Right lobe of liver (tissue), 6 donors: ENCODE measurements around the gene SSTR5. TPM values are rescaled to one million over a fixed set of nuclear protein-coding genes. Genes with fewer than 3 reads are reported as not detected.

Experiments used
- ATAC-seq, 4 donors: fragments of 200-7000 bp; cut with Tn5 transposase; one replicate each; pipeline ENCODE4 v1.9.1; 2020; ENCODE audit warnings: mild to moderate bottlenecking in 4 of 4, moderate library complexity in 4 of 4
- DNase-seq, 3 donors: peaks; one replicate each; pipeline ENCODE4 v3.0.0-alpha.2; 2020
- H3K27ac ChIP-seq, 3 donors: fragments of 200-600 bp; one replicate each; pipeline ENCODE4 v1.8.0; 2022
- H3K27me3 ChIP-seq, 2 donors: fragments of 200-600 bp; one replicate each; pipeline ENCODE4 v1.8.0; 2022
- H3K36me3 ChIP-seq, 4 donors: fragments of 200-600 bp; sonication (generic) in 1 of 4; one replicate each; pipeline versions ENCODE4 v1.5.1 to v1.8.0; 2017 to 2022; ENCODE audit warnings: control low read depth in 1 of 4
- H3K4me1 ChIP-seq, 4 donors: fragments of 200-600 bp; sonication (generic) in 1 of 4; one replicate each; pipeline versions ENCODE4 v1.5.1 to v1.8.0; 2017 to 2022; ENCODE audit warnings: control low read depth in 1 of 4
- H3K4me3 ChIP-seq, 3 donors: fragments of 200-600 bp; one replicate each; pipeline ENCODE4 v1.8.0; 2022
- H3K9me3 ChIP-seq, 4 donors: fragments of 200-600 bp; sonication (generic) in 1 of 4; one replicate each; pipeline versions ENCODE4 v1.5.1 to v1.8.0; 2017 to 2022; ENCODE audit warnings: control low read depth in 1 of 4
- CTCF ChIP-seq, 4 donors: fragments of 200-600 bp in 3 of 4; fragments of 450-650 bp in 1 of 4; IDR thresholded peaks; one replicate each; pipeline versions ENCODE4 v1.5.1 to v1.8.0; 2016 to 2022; ENCODE audit warnings: antibody characterized with exemption in 4 of 4, mild to moderate bottlenecking in 2 of 4
- POLR2A ChIP-seq: fragments of 450-650 bp; IDR thresholded peaks from one replicate; pipeline ENCODE4 v1.6.1; 2017; ENCODE audit warnings: antibody characterized with exemption, mild to moderate bottlenecking
- WGBS: methylation state at CpG from one replicate; pipeline ENCODE4 v1.1.6; 2018; ENCODE audit warnings: low coverage, low lambda C conversion rate; ENCODE audit not compliant: insufficient coverage; ENCODE audit errors: missing lambda C conversion rate; 5-methylcytosine and 5-hydroxymethylcytosine counted together
- intact Hi-C, 2 donors: fragments of 100-400 bp; cut with DNase I; formaldehyde crosslinking; loops; one replicate each; pipeline versions ENCODE4 v1.11.2 to v1.14.1; 2022
- total RNA-seq, 6 experiments: library from RNA; depleted of rRNA in 2 of 6; stranded (reverse); fragments of >200 nt in 2 of 6; fragmentation: NEBNext Ultra II Directional in 3 of 6; extraction: Animal tissue kit (Norgen Biotek cat#: 25700) in 3 of 6; gene quantifications; one replicate each; pipeline versions ENCODE4 v1.1.0 to v1.2.4, GENCODE V29; 2016 to 2023
- donor health status: DM: no; HTN: yes; CAD: no.
- donor health status: DM: no; HTN: no; CAD: no.
- donor health status: DM: no; HTN: no; CAD: no.
- donor health status: DM: no; HTN: yes; CAD: no.
- donor health status: DM: no; HTN: yes; CAD: no.

Gene SSTR5
- total RNA-seq, 6 experiments from 2014 or later = not detected

- Histone ChIP-seq H3K27me3 (no peaks in the 10 kb centered on the region), H3K27ac (no peak overlapping the region), H3K36me3 (no peaks in the 10 kb centered on the region), H3K9me3 (no peaks in the 10 kb centered on the region), H3K4me3 (no peak overlapping the region), H3K4me1 (no peaks in the 10 kb centered on the region)
- no peak for DNase-seq
- no peak for TF ChIP-seq CTCF (IDR thresholded peaks at IDR 0.05)
- no peak for TF ChIP-seq POLR2A
- intact Hi-C loops = no loop called here
- no peak for ATAC-seq
- WGBS = 60% methylated on average over 2 of the region's 23 CpGs
Measured at GRCh38 chr16:1121009-1121408, 48.5 kb downstream of the SSTR5 start.

GRCh38 chr16:1121601-1122397 lies 49.3 kb downstream of the SSTR5 start:
- H3K4me1 ChIP-seq = no peaks in the 10 kb centered on the region
- 85% methylated on average over 9 of the region's 30 CpGs for whole genome bisulfite sequencing
- no peaks in the 10 kb centered on the region for H3K36me3 ChIP-seq
- no peak overlapping the region for H3K27ac ChIP-seq
- no peak overlapping the region for H3K4me3 ChIP-seq
- no peak for DNase-seq
- ATAC-seq = no peak
- no peaks in the 10 kb centered on the region for H3K9me3 ChIP-seq
- intact Hi-C loops = no loop called here
- TF ChIP-seq POLR2A (no peak), CTCF (IDR thresholded peaks at IDR 0.05) (no peak)
- no peaks in the 10 kb centered on the region for H3K27me3 ChIP-seq

GRCh38 chr16:1122398-1122765 lies 49.8 kb downstream of the SSTR5 start:
- H3K4me1 ChIP-seq = no peaks in the 10 kb centered on the region
- 87% methylated on average over 3 of the region's 14 CpGs for WGBS
- H3K27ac ChIP-seq = no peak overlapping the region
- DNase-seq (no peak), ATAC-seq (no peak)
- intact Hi-C loops = no loop called here
- no peaks in the 10 kb centered on the region for H3K27me3 ChIP-seq
- H3K36me3 ChIP-seq = no peaks in the 10 kb centered on the region
- no peak overlapping the region for H3K4me3 ChIP-seq
- no peak for TF ChIP-seq POLR2A
- no peak for TF ChIP-seq CTCF (IDR thresholded peaks at IDR 0.05)
- H3K9me3 ChIP-seq = no peaks in the 10 kb centered on the region

GRCh38 chr16:1123525-1124230 lies 51.1 kb downstream of the SSTR5 start:
- Histone ChIP-seq H3K27me3 (no peaks in the 10 kb centered on the region), H3K36me3 (no peaks in the 10 kb centered on the region)
- no peak for ATAC-seq

More at GRCh38 chr16:1123525-1124230, 51.1 kb downstream of the SSTR5 start:
- H3K27ac ChIP-seq = no peak overlapping the region
- no peak overlapping the region for H3K4me3 ChIP-seq
- intact Hi-C loops = no loop called here
- no CpG with 5 or more reads among the region's 21 CpGs for WGBS
- no peak for TF ChIP-seq POLR2A
- no peak for TF ChIP-seq CTCF (IDR thresholded peaks at IDR 0.05)
- no peaks in the 10 kb centered on the region for H3K9me3 ChIP-seq
- DNase-seq = no peak
- H3K4me1 ChIP-seq = no peaks in the 10 kb centered on the region
